ENCODE results near the gene RTCA. TPM values are rescaled to one million over a fixed set of nuclear protein-coding genes. Genes with fewer than 3 reads are reported as not detected.
"Not testable (repeated sequence)": the region's sequence is repeated elsewhere in the genome, so short reads cannot be mapped to it uniquely, and the experiment has no call there.

The RTCA gene
- total RNA-seq, 1 donor from 2014 or later = 69.7 TPM

- no peak overlapping the region for H3K9ac ChIP-seq
- no peak overlapping the region for H3K27ac ChIP-seq
- no peaks in the 10 kb centered on the region for H3K4me1 Mint-ChIP-seq
- peaks cover 6% of the 10 kb centered on the region for H3K36me3 Mint-ChIP-seq
- H3K36me3 ChIP-seq = peaks cover 18% of the 10 kb centered on the region
- TF ChIP-seq EZH2phosphoT487 (IDR thresholded peaks at IDR 0.05) (no peak), EZH2 (IDR thresholded peaks at IDR 0.05) (no peak)
- TF ChIP-seq, protein P1, sequence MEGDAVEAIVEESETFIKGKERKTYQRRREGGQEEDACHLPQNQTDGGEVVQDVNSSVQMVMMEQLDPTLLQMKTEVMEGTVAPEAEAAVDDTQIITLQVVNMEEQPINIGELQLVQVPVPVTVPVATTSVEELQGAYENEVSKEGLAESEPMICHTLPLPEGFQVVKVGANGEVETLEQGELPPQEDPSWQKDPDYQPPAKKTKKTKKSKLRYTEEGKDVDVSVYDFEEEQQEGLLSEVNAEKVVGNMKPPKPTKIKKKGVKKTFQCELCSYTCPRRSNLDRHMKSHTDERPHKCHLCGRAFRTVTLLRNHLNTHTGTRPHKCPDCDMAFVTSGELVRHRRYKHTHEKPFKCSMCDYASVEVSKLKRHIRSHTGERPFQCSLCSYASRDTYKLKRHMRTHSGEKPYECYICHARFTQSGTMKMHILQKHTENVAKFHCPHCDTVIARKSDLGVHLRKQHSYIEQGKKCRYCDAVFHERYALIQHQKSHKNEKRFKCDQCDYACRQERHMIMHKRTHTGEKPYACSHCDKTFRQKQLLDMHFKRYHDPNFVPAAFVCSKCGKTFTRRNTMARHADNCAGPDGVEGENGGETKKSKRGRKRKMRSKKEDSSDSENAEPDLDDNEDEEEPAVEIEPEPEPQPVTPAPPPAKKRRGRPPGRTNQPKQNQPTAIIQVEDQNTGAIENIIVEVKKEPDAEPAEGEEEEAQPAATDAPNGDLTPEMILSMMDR (IDR thresholded peaks at IDR 0.05) = no peak
- H4K20me1 ChIP-seq (ENCODE audit: low read depth) = no peaks in the 10 kb centered on the region
- no peaks in the 10 kb centered on the region for H3K27me3 ChIP-seq
- H3K4me1 ChIP-seq = no peaks in the 10 kb centered on the region
- H3K4me2 ChIP-seq = no peak overlapping the region
- H3K9me3 Mint-ChIP-seq = no peaks in the 10 kb centered on the region
- H3K9me3 ChIP-seq (ENCODE audit: low read depth) = no peaks in the 10 kb centered on the region
- no peak overlapping the region for H2AFZ ChIP-seq (replicated peaks)
- no peaks in the 10 kb centered on the region for H3K27me3 Mint-ChIP-seq (ENCODE audit: insufficient read depth, low read depth)
- no peak overlapping the region for H3K27ac Mint-ChIP-seq
- no peak overlapping the region for H3K4me3 ChIP-seq
- no peaks in the 10 kb centered on the region for H3K79me2 ChIP-seq (ENCODE audit: low read depth)
- no peaks in the 10 kb centered on the region for H3F3A ChIP-seq (ENCODE audit: low read depth)
- H3K4me3 Mint-ChIP-seq = no peak overlapping the region
- no peak for DNase-seq (ENCODE audit: low spot score)
Observed at GRCh38 chr1:100230765-100231164, 35.3 kb upstream of the RTCA start.

DNA sequence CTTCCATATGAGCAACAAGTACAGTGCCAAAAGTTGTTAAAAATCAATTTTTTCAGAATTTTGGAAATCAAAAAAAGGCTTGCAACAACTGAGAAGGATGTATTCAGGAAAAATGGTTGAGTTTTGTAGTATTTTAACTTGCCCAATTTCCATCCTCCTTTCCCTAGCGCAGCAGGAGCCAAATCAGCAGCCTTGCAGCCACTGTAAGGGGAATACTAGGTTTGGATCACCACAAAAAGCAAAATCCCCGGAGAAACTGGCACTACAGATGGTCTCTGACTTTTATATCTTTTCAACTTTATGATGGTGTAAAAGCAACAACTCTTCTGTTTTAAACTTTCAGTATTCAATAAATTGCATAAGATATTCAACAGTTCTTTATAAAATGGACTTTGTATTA, 34.3 kb upstream of the RTCA start:
- no peaks in the 10 kb centered on the region for H3K27me3 Mint-ChIP-seq (ENCODE audit: insufficient read depth, low read depth)
- H3K36me3 ChIP-seq = peaks cover 18% of the 10 kb centered on the region
- H3K4me2 ChIP-seq = no peak overlapping the region
- no peak overlapping the region for H3K27ac Mint-ChIP-seq
- no peaks in the 10 kb centered on the region for H3K9me3 Mint-ChIP-seq
- no peak for DNase-seq (ENCODE audit: low spot score)
- no peak overlapping the region for H3K27ac ChIP-seq
- no peaks in the 10 kb centered on the region for H3K4me1 ChIP-seq
- no peak overlapping the region for H3K9ac ChIP-seq
- no peaks in the 10 kb centered on the region for H4K20me1 ChIP-seq (ENCODE audit: low read depth)
- TF ChIP-seq EZH2 (IDR thresholded peaks at IDR 0.05) = no peak
- TF ChIP-seq EZH2phosphoT487 (IDR thresholded peaks at IDR 0.05) = no peak
- TF ChIP-seq, protein P1 (IDR thresholded peaks at IDR 0.05) = no peak
- H3K4me3 Mint-ChIP-seq = no peak overlapping the region
- no peaks in the 10 kb centered on the region for H3K27me3 ChIP-seq
- no peaks in the 10 kb centered on the region for H3K9me3 ChIP-seq (ENCODE audit: low read depth)
- H3K36me3 Mint-ChIP-seq = peaks cover 6% of the 10 kb centered on the region
- peaks cover 5% of the 10 kb centered on the region for H3K79me2 ChIP-seq (ENCODE audit: low read depth)
- H3K4me3 ChIP-seq = no peak overlapping the region
- no peak overlapping the region for H2AFZ ChIP-seq (replicated peaks)
- no peaks in the 10 kb centered on the region for H3K4me1 Mint-ChIP-seq
- no peaks in the 10 kb centered on the region for H3F3A ChIP-seq (ENCODE audit: low read depth)

DNA sequence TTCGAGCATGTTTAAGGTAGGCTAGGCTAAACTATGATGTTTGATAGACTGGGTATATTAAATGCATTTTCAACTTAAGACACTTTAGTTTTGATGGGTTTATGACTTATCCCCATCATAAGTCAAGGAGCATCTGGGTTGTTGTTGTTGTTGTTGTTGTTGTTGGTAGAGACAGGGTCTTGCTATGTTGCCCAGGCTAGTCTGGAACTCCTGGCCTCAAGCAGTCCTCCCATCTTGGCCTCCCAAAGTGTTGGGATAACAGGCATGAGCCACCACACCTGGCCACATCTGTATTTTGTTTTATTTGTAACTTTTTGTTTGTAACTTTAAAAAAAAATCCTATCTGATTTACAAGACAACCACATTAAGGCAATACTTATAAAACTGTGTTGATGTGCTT, 33.9 kb upstream of the RTCA start:
- Histone ChIP-seq H3K27ac (no peak overlapping the region), H2AFZ (replicated peaks) (no peak overlapping the region), H3K9me3 (ENCODE audit: low read depth) (no peaks in the 10 kb centered on the region), H3K4me2 (no peak overlapping the region), H3K79me2 (ENCODE audit: low read depth) (peaks cover 5% of the 10 kb centered on the region), H3K36me3 (peaks cover 18% of the 10 kb centered on the region), H3K9ac (no peak overlapping the region), H3F3A (ENCODE audit: low read depth) (no peaks in the 10 kb centered on the region), H3K4me1 (no peaks in the 10 kb centered on the region), H4K20me1 (ENCODE audit: low read depth) (no peaks in the 10 kb centered on the region), H3K4me3 (no peak overlapping the region), H3K27me3 (no peaks in the 10 kb centered on the region)
- TF ChIP-seq EZH2phosphoT487 (IDR thresholded peaks at IDR 0.05) (no peak), EZH2 (IDR thresholded peaks at IDR 0.05) (no peak)
- TF ChIP-seq, protein P1 (IDR thresholded peaks at IDR 0.05) = no peak
- Mint-ChIP-seq H3K9me3 (no peaks in the 10 kb centered on the region), H3K27me3 (ENCODE audit: insufficient read depth, low read depth) (no peaks in the 10 kb centered on the region), H3K27ac (no peak overlapping the region), H3K36me3 (peaks cover 6% of the 10 kb centered on the region), H3K4me1 (no peaks in the 10 kb centered on the region), H3K4me3 (no peak overlapping the region)
- no peak for DNase-seq (ENCODE audit: low spot score)

DNA sequence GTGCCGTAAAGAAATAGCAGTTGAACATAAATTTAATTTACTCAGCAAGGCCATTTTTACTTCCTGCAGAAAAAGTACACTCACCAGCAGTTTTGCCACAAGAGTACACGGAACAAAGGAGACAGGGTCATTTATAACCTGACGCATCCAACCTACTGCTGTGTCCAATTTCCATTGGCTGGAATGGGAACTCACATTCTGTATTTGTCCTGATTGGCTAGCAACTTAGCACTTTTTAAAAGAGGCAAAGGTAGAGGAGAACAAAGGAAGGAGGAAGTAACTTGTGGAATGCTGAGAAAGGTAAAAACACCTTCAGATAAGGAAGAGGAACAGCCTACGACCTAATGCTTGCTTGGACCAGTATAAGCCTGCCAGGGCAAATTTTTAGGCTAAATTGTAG, 32.5 kb upstream of the RTCA start:
- not testable (repeated sequence) for H3K27ac Mint-ChIP-seq; H3K79me2 ChIP-seq (ENCODE audit: low read depth); H3K9me3 ChIP-seq (ENCODE audit: low read depth); H4K20me1 ChIP-seq (ENCODE audit: low read depth); DNase-seq (ENCODE audit: low spot score); H3F3A ChIP-seq (ENCODE audit: low read depth); H3K36me3 Mint-ChIP-seq; H2AFZ ChIP-seq (replicated peaks); H3K4me3 Mint-ChIP-seq; H3K27me3 Mint-ChIP-seq (ENCODE audit: insufficient read depth, low read depth); H3K4me1 ChIP-seq; H3K4me3 ChIP-seq; H3K27me3 ChIP-seq; H3K4me1 Mint-ChIP-seq; H3K4me2 ChIP-seq; H3K27ac ChIP-seq; H3K9me3 Mint-ChIP-seq
- peaks cover 18% of the 10 kb centered on the region for H3K36me3 ChIP-seq
- peak overlapping the region; percentile 23 for H3K9ac ChIP-seq

Data from neural progenitor cell (in vitro differentiated cells).